Right kidney (tissue), 1 donor: ENCODE measurements around the gene CLEC16A.
A peak's percentile ranks its signal among the peaks of the same experiment; 100 is the strongest.

ENCODE experiments used
- DNase-seq: peaks from one replicate; pipeline ENCODE4 v3.0.0-alpha.2; 2016

The CLEC16A gene

GRCh38 chr16:11164482-11165270, 220.3 kb downstream of the CLEC16A start:
- peak; percentile 46 for DNase-seq

- DNase-seq: no peak
These were observed 221.0 kb downstream of the CLEC16A start for GRCh38 chr16:11165349-11165748.

GRCh38 chr16:11165894-11166665, 221.7 kb downstream of the CLEC16A start:
- DNase-seq: no peak

DNA sequence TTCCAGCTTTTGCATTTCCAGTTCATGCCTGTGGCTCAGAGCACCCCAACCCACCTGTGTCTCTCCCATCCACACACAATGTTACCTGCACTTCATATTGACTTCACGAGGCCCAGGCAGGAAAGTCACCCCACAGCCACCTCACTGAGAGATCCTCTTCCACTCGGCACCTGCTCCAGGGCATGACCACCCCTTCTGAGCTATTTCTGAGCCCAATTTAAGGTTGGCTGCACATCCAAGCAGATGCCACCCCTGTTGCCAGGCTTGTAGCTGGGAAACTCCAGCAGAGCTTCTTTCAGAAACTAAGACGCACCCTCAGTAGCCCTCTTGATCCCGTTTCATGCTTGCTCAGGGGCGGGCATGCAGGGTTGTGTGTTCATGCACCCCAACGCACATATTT, 223.2 kb downstream of the CLEC16A start:
- no peak for DNase-seq

GRCh38 chr16:11168386-11169051, 224.2 kb downstream of the CLEC16A start:
- DNase-seq: no peak

- no peak for DNase-seq
These were observed 225.3 kb downstream of the CLEC16A start for GRCh38 chr16:11169641-11170040.

GRCh38 chr16:11170201-11170600, 225.8 kb downstream of the CLEC16A start:
- DNase-seq: no peak

DNA sequence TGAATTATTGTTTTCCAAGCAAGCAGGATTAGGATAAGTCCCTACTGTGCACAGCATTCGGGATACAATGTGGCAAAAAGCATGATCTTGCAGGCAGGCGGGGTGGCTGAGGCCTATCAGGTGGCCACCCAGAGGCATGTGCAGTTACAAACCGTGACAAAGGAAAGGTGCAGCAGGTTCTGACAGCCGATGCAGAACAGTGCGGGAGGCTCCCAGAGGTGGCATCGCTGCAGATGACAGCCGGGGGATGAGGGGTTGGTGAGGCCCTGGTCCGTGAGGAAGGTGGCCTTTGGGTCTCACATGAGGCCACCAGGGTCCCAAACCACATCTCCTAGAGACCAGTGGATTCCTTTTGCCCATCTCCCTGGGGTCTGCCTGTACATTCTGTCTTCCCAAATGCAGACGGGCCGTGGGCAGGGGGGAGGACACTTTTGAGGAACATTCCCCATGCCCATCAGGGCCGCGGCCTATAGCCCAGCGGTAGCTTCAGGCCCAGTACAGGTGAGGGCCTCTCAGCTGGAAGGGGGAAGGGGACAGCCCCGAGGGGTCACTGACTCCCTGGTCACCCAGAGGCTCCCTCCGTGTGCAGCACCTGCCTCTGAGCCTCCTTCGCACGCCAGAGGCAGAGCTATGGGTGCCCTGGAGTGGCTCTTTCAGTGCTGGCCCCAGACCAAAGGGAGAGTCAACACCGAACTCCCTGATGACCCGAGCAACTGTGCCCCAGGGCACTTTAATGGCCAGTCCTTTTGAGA, 226.5 kb downstream of the CLEC16A start:
- no peak for DNase-seq

GRCh38 chr16:11171448-11171709, 227.0 kb downstream of the CLEC16A start:
- DNase-seq: no peak

DNA sequence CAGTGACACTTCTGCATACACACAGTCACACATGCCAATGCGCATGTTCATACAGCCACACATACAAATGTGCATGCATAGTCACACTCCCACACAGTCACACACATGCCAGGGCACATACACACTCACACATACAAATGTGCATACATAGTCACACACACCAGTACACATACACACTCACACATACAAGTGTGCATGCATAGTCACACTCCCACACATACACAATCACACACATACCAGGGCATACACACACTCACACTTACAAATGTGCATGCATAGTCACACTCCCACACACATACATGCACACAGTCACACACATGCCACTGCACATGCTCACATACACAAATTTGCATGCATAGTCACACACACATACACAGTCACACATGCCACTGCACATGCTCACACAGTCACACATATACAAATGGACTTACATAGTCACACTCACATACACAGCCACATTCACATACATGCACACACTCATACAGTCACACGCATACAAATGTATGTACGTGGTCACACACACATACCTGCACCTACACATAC, 227.5 kb downstream of the CLEC16A start:
- no peak for DNase-seq

DNA sequence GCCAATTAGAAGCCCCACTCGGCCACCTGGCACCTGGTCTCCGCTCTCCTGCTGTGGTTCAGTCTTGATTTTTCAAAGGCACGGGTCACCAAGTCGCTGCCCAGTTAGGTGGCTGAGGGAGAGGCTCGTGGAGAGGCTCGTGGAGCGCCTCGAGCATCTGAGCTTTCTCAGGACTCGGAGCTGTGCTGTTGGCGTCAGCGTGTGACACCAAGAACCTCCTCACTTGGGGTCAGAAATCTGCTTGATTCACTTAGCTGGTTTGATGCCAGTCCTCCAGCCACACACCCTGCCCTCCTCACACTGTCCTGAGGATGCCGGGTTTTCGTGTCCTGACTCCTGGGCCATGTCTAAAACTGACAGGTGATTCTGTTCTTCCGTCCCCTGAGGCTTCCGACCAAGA, 229.1 kb downstream of the CLEC16A start:
- no peak for DNase-seq

- DNase-seq: no peak
These were observed 229.8 kb downstream of the CLEC16A start for GRCh38 chr16:11174141-11174540.

- DNase-seq: no peak
These were observed 230.9 kb downstream of the CLEC16A start for GRCh38 chr16:11175106-11175786.

- no peak for DNase-seq
These were observed 231.5 kb downstream of the CLEC16A start for GRCh38 chr16:11175787-11176341.

GRCh38 chr16:11177578-11178160, 233.3 kb downstream of the CLEC16A start:
- no peak for DNase-seq

DNA sequence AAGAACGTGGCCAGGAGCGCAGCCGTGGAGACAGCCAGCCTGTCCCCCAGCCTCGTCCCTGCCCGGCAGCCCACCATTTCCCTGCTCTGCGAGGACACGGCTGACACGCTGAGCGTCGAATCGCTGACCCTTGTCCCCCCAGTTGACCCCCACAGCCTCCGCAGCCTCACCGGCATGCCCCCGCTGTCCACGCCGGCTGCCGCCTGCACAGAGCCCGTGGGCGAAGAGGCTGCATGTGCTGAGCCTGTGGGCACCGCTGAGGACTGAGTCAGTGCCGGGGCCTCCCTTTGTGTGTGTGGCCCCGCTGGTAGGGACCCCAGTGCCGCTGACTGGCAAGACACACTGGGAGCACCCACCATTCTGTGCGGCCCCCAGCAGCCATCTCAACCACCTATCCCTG, 234.1 kb downstream of the CLEC16A start:
- no peak for DNase-seq

DNA sequence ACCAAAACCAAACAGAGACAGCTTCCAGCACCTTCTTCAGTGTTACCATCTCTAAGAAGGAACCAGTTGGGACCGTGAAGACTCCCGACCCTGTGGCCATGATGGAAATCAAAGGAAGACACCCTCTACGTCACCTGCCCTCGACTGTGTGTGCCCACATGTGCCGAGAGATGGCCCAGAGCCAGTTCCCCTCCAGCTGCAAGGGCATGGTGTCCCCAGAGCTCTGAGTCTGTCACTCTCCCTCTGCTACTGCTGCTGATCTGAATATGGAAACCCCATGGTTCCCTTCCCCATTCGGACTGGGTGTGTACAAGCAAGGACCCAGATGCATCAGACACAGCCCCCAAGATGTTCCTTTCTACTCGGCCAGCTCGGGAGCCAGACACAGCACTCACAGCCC, 235.2 kb downstream of the CLEC16A start:
- DNase-seq: no peak

DNA sequence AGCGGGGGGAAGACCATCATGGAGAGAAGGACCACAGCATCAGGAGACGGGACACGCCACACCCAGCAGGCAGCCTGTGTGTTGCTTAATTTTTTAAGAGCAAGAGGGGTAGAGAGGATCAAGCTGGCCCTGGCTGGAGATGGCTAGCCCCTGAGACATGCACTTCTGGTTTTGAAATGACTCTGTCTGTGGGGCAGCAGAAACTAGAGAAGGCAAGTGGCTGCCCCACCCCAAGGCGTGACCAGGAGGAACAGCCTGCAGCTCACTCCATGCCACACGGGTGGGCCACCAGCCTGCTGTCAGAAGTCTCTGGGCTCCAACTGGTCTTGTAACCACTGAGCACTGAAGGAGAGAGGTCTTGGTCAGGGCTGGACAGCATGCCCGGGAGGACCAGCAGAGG, 236.1 kb downstream of the CLEC16A start:
- no peak for DNase-seq

DNA sequence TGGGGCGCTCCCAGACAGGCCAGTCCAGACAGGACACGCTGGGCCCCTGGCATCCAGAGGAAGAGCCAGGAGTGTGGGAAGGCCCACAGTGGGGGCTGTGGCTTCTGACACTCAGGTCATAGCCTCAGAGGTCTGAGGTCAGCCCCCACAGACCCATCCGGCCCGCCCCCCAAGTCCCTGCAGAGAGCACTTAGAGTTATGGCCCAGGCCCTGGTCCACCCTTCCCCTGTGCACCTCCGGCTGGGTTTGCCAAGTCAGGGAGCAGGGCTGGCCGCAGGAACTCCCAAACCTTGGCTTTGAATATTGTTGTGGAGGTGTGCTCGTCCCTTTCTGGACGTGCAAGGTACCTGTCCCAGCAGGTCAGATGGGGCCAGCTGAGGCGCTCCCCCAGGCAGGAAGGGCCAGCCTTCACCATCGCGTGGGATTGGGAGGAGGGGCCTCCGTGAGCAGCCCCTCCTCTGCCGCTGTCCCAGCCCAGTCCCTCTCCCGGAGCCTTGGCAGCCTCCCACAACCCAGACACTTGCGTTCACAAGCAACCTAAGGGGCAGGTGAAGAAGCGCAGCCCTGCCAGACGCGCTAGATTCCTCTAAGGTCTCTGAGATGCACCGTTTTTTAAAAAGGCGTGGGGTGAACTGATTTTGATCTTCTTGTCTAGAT, 237.0 kb downstream of the CLEC16A start:
- DNase-seq: no peak

DNA sequence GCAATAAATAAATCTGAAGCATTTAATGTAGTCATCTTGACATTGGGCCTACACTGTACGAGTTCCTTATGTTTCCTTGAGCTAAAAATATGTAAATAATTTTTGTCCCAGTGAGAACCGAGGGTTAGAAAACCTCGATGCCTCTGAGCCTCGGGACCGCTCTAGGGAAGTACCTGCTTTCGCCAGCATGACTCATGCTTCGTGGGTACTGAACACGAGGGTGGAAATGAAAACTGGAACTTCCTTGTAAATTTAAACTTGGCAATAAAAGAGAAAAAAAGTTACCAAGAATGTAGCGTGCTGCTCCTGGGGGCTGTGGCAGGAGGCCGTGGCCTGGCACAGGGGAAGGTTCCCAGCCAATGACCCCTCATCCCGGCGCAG, 237.5 kb downstream of the CLEC16A start:
- DNase-seq: no peak

- DNase-seq: no peak
These were observed 238.0 kb downstream of the CLEC16A start for GRCh38 chr16:11182411-11182810.
